A673 (cell line): Measurements from ENCODE around the gene S100A10. TPM values are rescaled to one million over a fixed set of nuclear protein-coding genes. Genes with fewer than 3 reads are reported as not detected.

ENCODE experiments used
- BruUV-seq: library from RNA; stranded (reverse); fragments of 400-500 nt; replicated peaks from 2 replicates; lab custom pipeline; 2021; lab: Mats Ljungman, UMichigan
- CTCF ChIA-PET: fragments of 300-600 bp; sonication (Branson Sonifier 250); formaldehyde crosslinking; loops from one replicate; lab custom pipeline; 2022; ENCODE audit warnings: antibody characterized with exemption; lab: Charles Lee
- POLR2A ChIA-PET: fragments of 300-600 bp; sonication (Branson Sonifier 250); formaldehyde crosslinking; loops from one replicate; lab custom pipeline; 2022; ENCODE audit warnings: antibody characterized with exemption; ENCODE audit not compliant: low non-redundant PET; lab: Charles Lee
- DNase-seq: peaks from one replicate; pipeline ENCODE4 v3.0.0-alpha.2; 2015; ENCODE audit warnings: low spot score
- H3K27ac ChIP-seq: fragments of 200-600 bp; sonication (generic); 2 replicates; pipeline ENCODE4 v1.5.1; 2016; ENCODE audit warnings: mixed run types, low read depth, mild to moderate bottlenecking, mixed read lengths, antibody characterized with exemption, low read length; ENCODE audit not compliant: poor library complexity, severe bottlenecking
- H3K27me3 ChIP-seq: fragments of 200-600 bp; sonication (generic); replicated peaks from 2 replicates; pipeline ENCODE4 v1.6.1; 2017; ENCODE audit warnings: mixed run types, low read depth, mild to moderate bottlenecking, mixed read lengths, antibody characterized with exemption, low read length; ENCODE audit not compliant: insufficient read depth, poor library complexity
- H3K36me3 ChIP-seq: fragments of 200-600 bp; sonication (generic); 2 replicates; pipeline ENCODE4 v1.6.1; 2016; ENCODE audit warnings: mixed run types, mild to moderate bottlenecking, mixed read lengths, antibody characterized with exemption, low read length; ENCODE audit not compliant: insufficient read depth, poor library complexity, severe bottlenecking
- H3K4me1 ChIP-seq: fragments of 200-600 bp; sonication (generic); 2 replicates; pipeline ENCODE4 v1.6.1; 2017; ENCODE audit warnings: mixed run types, mild to moderate bottlenecking, mixed read lengths, antibody characterized with exemption, low read length; ENCODE audit not compliant: insufficient read depth, poor library complexity, severe bottlenecking
- H3K4me3 ChIP-seq: fragments of 200-600 bp; sonication (generic); 2 replicates; pipeline ENCODE4 v1.5.1; 2016; ENCODE audit warnings: low read depth, mixed run types, mild to moderate bottlenecking, mixed read lengths, low read length; ENCODE audit not compliant: poor library complexity, severe bottlenecking
- H3K9me3 ChIP-seq: fragments of 200-600 bp; sonication (generic); 2 replicates; pipeline ENCODE4 v1.6.1; 2016; ENCODE audit warnings: mixed run types, low read depth, mild to moderate bottlenecking, mixed read lengths, antibody characterized with exemption, low read length; ENCODE audit not compliant: poor library complexity, severe bottlenecking
- EZH2 ChIP-seq: fragments of 200-600 bp; sonication (generic); IDR thresholded peaks from 2 replicates; pipeline ENCODE4 v1.6.1; 2017; ENCODE audit warnings: borderline replicate concordance, low read depth, mild to moderate bottlenecking, mixed read lengths, antibody characterized with exemption, low read length; ENCODE audit not compliant: poor library complexity, severe bottlenecking
- intact Hi-C: fragments of 100-400 bp; cut with micrococcal nuclease; formaldehyde crosslinking; loops from one replicate; pipeline ENCODE4 v1.10.0; 2022; ENCODE audit not compliant: unreplicated experiment
- total RNA-seq: library from RNA; stranded (reverse); gene quantifications from 2 replicates; pipeline ENCODE4 v1.2.3, GENCODE V29; 2021
- TF ChIP-seq, protein P1 (sequence below): fragments of 300-800, 200-600 bp; sonication (generic); conservative IDR thresholded peaks from 2 replicates; pipeline ENCODE4 v1.5.1; 2017; ENCODE audit warnings: low read depth, mild to moderate bottlenecking, antibody characterized with exemption, low read length, moderate library complexity, mixed read lengths

S100A10 gene
- total RNA-seq, 1 experiment from 2014 or later: 42.4 TPM

DNA sequence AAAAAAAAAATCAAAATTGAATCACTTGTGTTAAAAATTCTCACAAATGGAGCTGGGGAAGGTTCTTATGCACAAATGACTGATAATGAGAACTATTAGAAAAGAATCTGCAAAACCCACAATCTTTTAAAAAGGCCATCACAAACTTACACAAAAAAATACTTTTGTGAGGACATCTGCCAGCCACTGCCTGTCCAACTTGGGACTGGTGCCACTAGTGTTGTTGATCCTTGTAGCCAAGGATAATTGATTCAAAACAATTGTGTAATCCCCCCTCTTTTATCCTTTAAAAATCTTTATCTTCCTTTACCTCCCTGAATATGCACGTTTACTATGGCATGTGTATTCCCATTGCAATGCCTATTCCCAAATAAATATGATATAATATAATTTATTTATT, 45.2 kb downstream of the S100A10 start:
- intact Hi-C loops: no loop called here

DNA sequence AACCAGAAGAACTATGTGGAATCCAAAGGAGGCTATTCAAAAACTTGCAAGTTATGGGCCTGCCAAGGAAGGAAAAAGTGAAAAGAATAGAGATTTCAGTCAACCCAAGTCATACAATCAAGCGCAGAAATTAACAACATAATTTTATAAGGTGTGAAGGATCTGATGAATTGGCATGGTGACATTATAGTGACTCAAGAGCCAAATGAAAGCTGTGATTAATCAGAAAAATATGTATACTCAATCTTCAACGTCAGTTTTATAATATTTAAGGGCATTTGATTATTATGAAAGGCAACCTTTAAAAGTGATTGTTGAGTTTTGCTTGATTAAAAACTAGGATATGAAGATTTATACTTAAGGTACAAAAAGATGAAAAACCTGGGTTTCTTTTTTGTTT, 46.5 kb downstream of the S100A10 start:
- TF ChIP-seq, protein P1, sequence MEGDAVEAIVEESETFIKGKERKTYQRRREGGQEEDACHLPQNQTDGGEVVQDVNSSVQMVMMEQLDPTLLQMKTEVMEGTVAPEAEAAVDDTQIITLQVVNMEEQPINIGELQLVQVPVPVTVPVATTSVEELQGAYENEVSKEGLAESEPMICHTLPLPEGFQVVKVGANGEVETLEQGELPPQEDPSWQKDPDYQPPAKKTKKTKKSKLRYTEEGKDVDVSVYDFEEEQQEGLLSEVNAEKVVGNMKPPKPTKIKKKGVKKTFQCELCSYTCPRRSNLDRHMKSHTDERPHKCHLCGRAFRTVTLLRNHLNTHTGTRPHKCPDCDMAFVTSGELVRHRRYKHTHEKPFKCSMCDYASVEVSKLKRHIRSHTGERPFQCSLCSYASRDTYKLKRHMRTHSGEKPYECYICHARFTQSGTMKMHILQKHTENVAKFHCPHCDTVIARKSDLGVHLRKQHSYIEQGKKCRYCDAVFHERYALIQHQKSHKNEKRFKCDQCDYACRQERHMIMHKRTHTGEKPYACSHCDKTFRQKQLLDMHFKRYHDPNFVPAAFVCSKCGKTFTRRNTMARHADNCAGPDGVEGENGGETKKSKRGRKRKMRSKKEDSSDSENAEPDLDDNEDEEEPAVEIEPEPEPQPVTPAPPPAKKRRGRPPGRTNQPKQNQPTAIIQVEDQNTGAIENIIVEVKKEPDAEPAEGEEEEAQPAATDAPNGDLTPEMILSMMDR: no peak
- TF ChIP-seq EZH2: no peak
- no peak overlapping the region for H3K27ac ChIP-seq
- no peak for DNase-seq
- H3K4me1 ChIP-seq: no peaks in the 10 kb centered on the region
- POLR2A ChIA-PET: no interaction called here
- no peak overlapping the region for H3K4me3 ChIP-seq
- no peaks in the 10 kb centered on the region for H3K9me3 ChIP-seq
- H3K36me3 ChIP-seq: no peaks in the 10 kb centered on the region
- intact Hi-C loops: no loop called here
- peaks cover 8% of the 10 kb centered on the region for H3K27me3 ChIP-seq
- CTCF ChIA-PET: no interaction called here
- no TSS peak for BruUV-seq

More for the DNA sequence above, 45.2 kb downstream of the S100A10 start:
- no peaks in the 10 kb centered on the region for H3K4me1 ChIP-seq
- TF ChIP-seq, protein P1: no peak
- TF ChIP-seq EZH2: no peak
- no peaks in the 10 kb centered on the region for H3K36me3 ChIP-seq
- CTCF ChIA-PET: no interaction called here
- H3K27ac ChIP-seq: no peak overlapping the region
- H3K4me3 ChIP-seq: no peak overlapping the region
- POLR2A ChIA-PET: no interaction called here
- H3K27me3 ChIP-seq: peaks cover 13% of the 10 kb centered on the region
- DNase-seq: no peak
- no peaks in the 10 kb centered on the region for H3K9me3 ChIP-seq
- no TSS peak for BruUV-seq

DNA sequence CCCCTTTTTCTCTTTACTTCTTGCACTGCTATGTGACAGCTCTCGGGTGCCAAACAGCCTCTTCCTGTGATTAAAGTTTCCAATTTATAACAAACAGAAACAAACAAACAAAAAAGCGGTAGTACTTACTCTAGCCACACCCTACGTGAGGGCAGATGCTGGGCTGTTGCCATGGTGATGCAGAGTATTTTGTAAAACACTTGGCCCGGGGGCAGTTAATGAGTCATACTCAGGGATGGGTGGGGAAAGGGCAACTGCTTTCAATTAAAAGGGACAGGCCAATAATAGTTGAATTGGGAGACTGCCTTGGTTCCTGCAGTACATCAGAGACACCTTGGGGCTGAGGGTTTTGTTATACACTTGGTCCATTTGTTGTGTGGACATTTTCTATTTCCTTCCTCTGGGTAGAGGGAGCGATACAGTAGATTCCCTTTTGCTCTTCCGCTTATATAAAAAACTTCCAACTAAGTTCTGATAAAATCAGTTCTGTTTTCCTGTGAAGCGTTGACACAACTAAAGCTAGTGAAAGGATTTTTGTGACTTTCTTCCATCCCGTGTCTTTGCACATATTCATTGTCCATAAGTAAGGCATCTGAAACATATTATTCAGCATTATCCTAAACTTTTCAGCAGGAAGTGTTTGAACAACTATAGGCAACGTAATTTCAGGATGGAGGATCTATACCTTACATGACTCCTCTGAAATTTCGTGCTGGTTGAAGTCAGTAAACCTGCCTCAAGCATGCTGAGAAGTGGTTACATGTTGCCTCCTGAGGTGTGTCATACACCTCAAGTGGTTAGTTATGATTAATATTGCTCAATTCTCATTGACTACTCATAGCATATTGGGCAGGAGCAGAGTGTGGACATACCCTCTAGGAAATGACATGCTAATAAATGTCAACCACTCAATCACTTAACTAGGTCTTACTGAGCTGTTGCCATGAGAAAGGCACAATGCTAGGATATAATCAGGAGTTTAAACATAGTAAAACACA, 47.6 kb downstream of the S100A10 start:
- TF ChIP-seq, protein P1: no peak
- no peak for TF ChIP-seq EZH2
- no TSS peak for BruUV-seq
- no peaks in the 10 kb centered on the region for H3K36me3 ChIP-seq
- peak; percentile 75 for DNase-seq
- ChIA-PET CTCF (interaction anchor here (0.8 kb wide), 1 partner anchor 56 kb away, joined by 4 read pairs; no protein-coding TSS in a partner anchor), POLR2A (no interaction called here)
- H3K27ac ChIP-seq: no peak overlapping the region
- no peaks in the 10 kb centered on the region for H3K4me1 ChIP-seq
- no peak overlapping the region for H3K4me3 ChIP-seq
- H3K27me3 ChIP-seq: peaks cover 8% of the 10 kb centered on the region
- intact Hi-C loops: no loop called here
- no peaks in the 10 kb centered on the region for H3K9me3 ChIP-seq
